ENCODE measurements around the gene RPL13. TPM values are rescaled to one million over a fixed set of nuclear protein-coding genes. Genes with fewer than 3 reads are reported as not detected.

Gene RPL13
- total and polyA plus RNA-seq, 9 of the 15 experiments (the other 6 are each of a cell fraction or from before 2014, with no cell fraction given): 227 to 6,042 (median 1,633) TPM

DNA sequence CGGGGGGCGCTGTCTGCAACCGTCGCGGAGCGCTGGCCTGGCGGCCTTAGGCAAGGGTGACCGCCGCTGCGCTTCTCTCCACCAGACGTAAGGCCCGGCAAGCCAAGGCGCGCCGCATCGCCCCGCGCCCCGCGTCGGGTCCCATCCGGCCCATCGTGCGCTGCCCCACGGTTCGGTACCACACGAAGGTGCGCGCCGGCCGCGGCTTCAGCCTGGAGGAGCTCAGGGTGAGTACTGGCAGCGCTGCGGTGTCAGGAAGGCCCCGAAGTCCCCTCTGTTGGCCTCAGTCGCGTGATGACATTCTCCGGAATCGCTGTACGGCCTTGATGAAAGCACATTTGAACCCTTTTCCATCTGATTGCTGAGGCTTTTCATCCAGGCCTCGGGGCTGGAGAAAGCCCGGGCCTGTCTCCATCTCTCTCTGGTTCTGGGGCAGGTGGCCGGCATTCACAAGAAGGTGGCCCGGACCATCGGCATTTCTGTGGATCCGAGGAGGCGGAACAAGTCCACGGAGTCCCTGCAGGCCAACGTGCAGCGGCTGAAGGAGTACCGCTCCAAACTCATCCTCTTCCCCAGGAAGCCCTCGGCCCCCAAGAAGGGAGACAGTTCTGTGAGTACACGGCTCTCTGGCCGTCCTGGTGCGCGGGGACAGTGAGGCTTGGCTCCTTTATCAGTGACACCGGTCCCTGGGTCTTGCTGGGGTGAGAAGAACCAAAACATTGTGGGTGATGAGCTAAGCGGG, 831 bp downstream of the RPL13 start (continued):
- TF ChIP-seq, protein P1, sequence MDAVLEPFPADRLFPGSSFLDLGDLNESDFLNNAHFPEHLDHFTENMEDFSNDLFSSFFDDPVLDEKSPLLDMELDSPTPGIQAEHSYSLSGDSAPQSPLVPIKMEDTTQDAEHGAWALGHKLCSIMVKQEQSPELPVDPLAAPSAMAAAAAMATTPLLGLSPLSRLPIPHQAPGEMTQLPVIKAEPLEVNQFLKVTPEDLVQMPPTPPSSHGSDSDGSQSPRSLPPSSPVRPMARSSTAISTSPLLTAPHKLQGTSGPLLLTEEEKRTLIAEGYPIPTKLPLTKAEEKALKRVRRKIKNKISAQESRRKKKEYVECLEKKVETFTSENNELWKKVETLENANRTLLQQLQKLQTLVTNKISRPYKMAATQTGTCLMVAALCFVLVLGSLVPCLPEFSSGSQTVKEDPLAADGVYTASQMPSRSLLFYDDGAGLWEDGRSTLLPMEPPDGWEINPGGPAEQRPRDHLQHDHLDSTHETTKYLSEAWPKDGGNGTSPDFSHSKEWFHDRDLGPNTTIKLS (IDR thresholded peaks at IDR 0.05; ENCODE audit: borderline replicate concordance, low read depth): no peak
- TF ChIP-seq SIN3A (IDR thresholded peaks at IDR 0.05; ENCODE audit: borderline replicate concordance in 2 of 2, control insufficient read depth in 1 of 2, low read depth in 2 of 2, low read length in 2 of 2): 0 out of 4 replicates have a peak, but pooled peaks of 1 of the 2 experiments have one; percentile 64
- no peak for TF ChIP-seq BRF1 (IDR thresholded peaks at IDR 0.05; ENCODE audit: borderline replicate concordance, extremely low read depth, insufficient read length)
- TF ChIP-seq, protein P2, sequence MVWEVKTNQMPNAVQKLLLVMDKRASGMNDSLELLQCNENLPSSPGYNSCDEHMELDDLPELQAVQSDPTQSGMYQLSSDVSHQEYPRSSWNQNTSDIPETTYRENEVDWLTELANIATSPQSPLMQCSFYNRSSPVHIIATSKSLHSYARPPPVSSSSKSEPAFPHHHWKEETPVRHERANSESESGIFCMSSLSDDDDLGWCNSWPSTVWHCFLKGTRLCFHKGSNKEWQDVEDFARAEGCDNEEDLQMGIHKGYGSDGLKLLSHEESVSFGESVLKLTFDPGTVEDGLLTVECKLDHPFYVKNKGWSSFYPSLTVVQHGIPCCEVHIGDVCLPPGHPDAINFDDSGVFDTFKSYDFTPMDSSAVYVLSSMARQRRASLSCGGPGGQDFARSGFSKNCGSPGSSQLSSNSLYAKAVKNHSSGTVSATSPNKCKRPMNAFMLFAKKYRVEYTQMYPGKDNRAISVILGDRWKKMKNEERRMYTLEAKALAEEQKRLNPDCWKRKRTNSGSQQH (CRISPR knock-in tag; IDR thresholded peaks at IDR 0.05): no peak
- no peak for TF ChIP-seq XRCC3 (IDR thresholded peaks at IDR 0.05)
- no peak for TF ChIP-seq ILK (tag; IDR thresholded peaks at IDR 0.05; ENCODE audit: borderline replicate concordance, low read depth)
- TF ChIP-seq TEAD2 (tag; IDR thresholded peaks at IDR 0.05): no peak
- no peak for TF ChIP-seq POLR3G (IDR thresholded peaks at IDR 0.05; ENCODE audit: extremely low read depth, insufficient read length, insufficient replicate concordance)
- no peak for TF ChIP-seq ZNF174 (CRISPR knock-in tag; IDR thresholded peaks at IDR 0.05)
- no peak for TF ChIP-seq BHLHE40 (IDR thresholded peaks at IDR 0.05; ENCODE audit: low read length)
- no peak for TF ChIP-seq YBX1 (IDR thresholded peaks at IDR 0.05)
- no peak for TF ChIP-seq MED1 (CRISPR knock-in tag; IDR thresholded peaks at IDR 0.05; ENCODE audit: borderline replicate concordance)
- no peak for TF ChIP-seq ETV5 (CRISPR knock-in tag; IDR thresholded peaks at IDR 0.05; ENCODE audit: low read depth)
- TF ChIP-seq, protein P3, sequence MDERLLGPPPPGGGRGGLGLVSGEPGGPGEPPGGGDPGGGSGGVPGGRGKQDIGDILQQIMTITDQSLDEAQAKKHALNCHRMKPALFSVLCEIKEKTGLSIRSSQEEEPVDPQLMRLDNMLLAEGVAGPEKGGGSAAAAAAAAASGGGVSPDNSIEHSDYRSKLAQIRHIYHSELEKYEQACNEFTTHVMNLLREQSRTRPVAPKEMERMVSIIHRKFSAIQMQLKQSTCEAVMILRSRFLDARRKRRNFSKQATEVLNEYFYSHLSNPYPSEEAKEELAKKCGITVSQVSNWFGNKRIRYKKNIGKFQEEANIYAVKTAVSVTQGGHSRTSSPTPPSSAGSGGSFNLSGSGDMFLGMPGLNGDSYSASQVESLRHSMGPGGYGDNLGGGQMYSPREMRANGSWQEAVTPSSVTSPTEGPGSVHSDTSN (CRISPR knock-in tag; IDR thresholded peaks at IDR 0.05; ENCODE audit: low read depth): no peak
- TF ChIP-seq, protein P3 (tag; conservative IDR thresholded peaks at IDR 0.05; ENCODE audit: low read depth): no peak
- no peak for TF ChIP-seq ZKSCAN3 (CRISPR knock-in tag; IDR thresholded peaks at IDR 0.05)
- no peak for TF ChIP-seq ZNF143 (CRISPR knock-in tag; IDR thresholded peaks at IDR 0.05)
- no peak for TF ChIP-seq SIX5 (IDR thresholded peaks at IDR 0.05; ENCODE audit: borderline replicate concordance in 1 of 2, insufficient read depth in 1 of 2, low read depth in 1 of 2, low read length in 2 of 2)
- no peak for TF ChIP-seq ZBTB1 (CRISPR knock-in tag; IDR thresholded peaks at IDR 0.05; ENCODE audit: borderline replicate concordance, low read depth)
- TF ChIP-seq ZNF766 (CRISPR knock-in tag; conservative IDR thresholded peaks at IDR 0.05): no peak
- TF ChIP-seq TSC22D4 (tag; IDR thresholded peaks at IDR 0.05): no peak
- TF ChIP-seq MTA3 (IDR thresholded peaks at IDR 0.05; ENCODE audit: borderline replicate concordance): no peak
